Endothelial cell of umbilical vein (primary cell): ENCODE results near the gene SLC2A11. TPM values are rescaled to one million over a fixed set of nuclear protein-coding genes. Genes with fewer than 3 reads are reported as not detected.

Source experiments
- BruUV-seq: library from RNA; stranded (reverse); fragments of 400-500 nt; replicated peaks from 2 replicates; lab custom pipeline; 2021; lab: Mats Ljungman, UMichigan
- CTCF ChIA-PET: fragments of 300-600, 350-600 bp; sonication (Branson Sonifier 250); formaldehyde crosslinking; loops from one replicate; lab custom pipeline; 2021; ENCODE audit warnings: antibody characterized with exemption, inconsistent platforms; lab: Charles Lee
- POLR2A ChIA-PET: fragments of 300-600, 350-600 bp; sonication (Branson Sonifier 250); formaldehyde crosslinking; loops from one replicate; lab custom pipeline; 2021; ENCODE audit warnings: antibody characterized with exemption, inconsistent platforms; lab: Charles Lee
- DNase-seq: peaks from one replicate; pipeline ENCODE4 v3.0.0-alpha.2; 2011; ENCODE audit warnings: low read depth, low spot score
- FAIRE-seq: peaks from 2 replicates; lab custom pipeline; 2011; peaks lifted over from hg19 to GRCh38; lab: Jason Lieb, UNC
- H2AFZ ChIP-seq: 2 replicates; pipeline ENCODE4 v1.6.0; 2012; ENCODE audit warnings: low read depth, low read length, control low read depth, inconsistent platforms
- H3K27ac ChIP-seq: 2 replicates; pipeline ENCODE4 v1.5.1; 2011; ENCODE audit warnings: low read depth, mild to moderate bottlenecking, control low read depth, low read length, moderate library complexity; ENCODE audit not compliant: insufficient read depth
- H3K27me3 ChIP-seq, 2 experiments: 2 replicates each; pipeline versions ENCODE4 v1.6.0 to v1.6.1; 2011; ENCODE audit warnings: low read length in 2 of 2, mixed read lengths in 1 of 2; ENCODE audit not compliant: control insufficient read depth in 2 of 2, insufficient read depth in 2 of 2
- H3K36me3 ChIP-seq, 2 experiments: 2 replicates in 1 of 2; 3 replicates in 1 of 2; pipeline ENCODE4 v1.5.1; 2011; ENCODE audit warnings: low read length in 2 of 2, mild to moderate bottlenecking in 1 of 2, moderate library complexity in 1 of 2; ENCODE audit not compliant: control insufficient read depth in 2 of 2, insufficient read depth in 2 of 2; ENCODE audit errors: extremely low read depth in 1 of 2
- H3K4me1 ChIP-seq: 3 replicates; pipeline ENCODE4 v1.5.1; 2011; ENCODE audit warnings: mild to moderate bottlenecking, low read length; ENCODE audit not compliant: control insufficient read depth, insufficient read depth; ENCODE audit errors: extremely low read depth
- H3K4me2 ChIP-seq: 2 replicates; pipeline ENCODE4 v1.6.1; 2011; ENCODE audit warnings: low read length, control low read depth, mixed read lengths; ENCODE audit not compliant: insufficient read depth
- H3K4me3 ChIP-seq, 3 experiments: fragments of 200-600 bp in 1 of 3; sonication (generic), shearing (Covaris generic) in 1 of 3; replicated peaks in 1 of 3; 2 replicates each; pipeline ENCODE4 v1.5.1; 2011 to 2016; ENCODE audit warnings: control low read depth in 3 of 3, low read length in 3 of 3, mild to moderate bottlenecking in 2 of 3, inconsistent platforms in 1 of 3, low read depth in 1 of 3, moderate library complexity in 1 of 3; ENCODE audit not compliant: insufficient read depth in 1 of 3
- H3K79me2 ChIP-seq: 2 replicates; pipeline ENCODE4 v1.6.0; 2012; ENCODE audit warnings: low read length, inconsistent platforms; ENCODE audit not compliant: control insufficient read depth, insufficient read depth
- H3K9ac ChIP-seq: replicated peaks from 2 replicates; pipeline ENCODE3; 2011; ENCODE audit warnings: low read length, control low read depth; ENCODE audit not compliant: insufficient read depth; ENCODE audit errors: extremely low read depth
- H3K9me1 ChIP-seq: replicated peaks from 3 replicates; pipeline ENCODE4 v1.6.0; 2011; ENCODE audit warnings: mild to moderate bottlenecking, low read length; ENCODE audit not compliant: control insufficient read depth, insufficient read depth; ENCODE audit errors: extremely low read depth
- H3K9me3 ChIP-seq: replicated peaks from 2 replicates; pipeline ENCODE4 v1.5.1; 2012; ENCODE audit warnings: low read length, inconsistent platforms; ENCODE audit not compliant: control insufficient read depth, insufficient read depth
- H4K20me1 ChIP-seq: replicated peaks from 2 replicates; pipeline ENCODE3; 2011; ENCODE audit warnings: mild to moderate bottlenecking, low read length; ENCODE audit not compliant: control insufficient read depth, insufficient read depth; ENCODE audit errors: extremely low read depth
- EZH2 ChIP-seq: IDR thresholded peaks from 2 replicates; pipeline ENCODE4 v1.6.1; 2012; ENCODE audit warnings: borderline replicate concordance, low read depth, mild to moderate bottlenecking, moderate library complexity, low read length, inconsistent platforms; ENCODE audit not compliant: severe bottlenecking
- FOS ChIP-seq: IDR thresholded peaks from 2 replicates; pipeline ENCODE4 v1.6.1; 2011; ENCODE audit warnings: mild to moderate bottlenecking, low read length, moderate library complexity, borderline replicate concordance; ENCODE audit not compliant: insufficient read depth
- GATA2 ChIP-seq: IDR thresholded peaks from 2 replicates; pipeline ENCODE4 v1.7.0; 2011; ENCODE audit warnings: low read depth, mild to moderate bottlenecking, moderate library complexity, mixed read lengths, low read length; ENCODE audit not compliant: insufficient read length, insufficient read depth
- JUN ChIP-seq: IDR thresholded peaks from 2 replicates; pipeline ENCODE4 v1.6.1; 2011; ENCODE audit warnings: borderline replicate concordance, low read depth; ENCODE audit not compliant: insufficient read length, insufficient read depth
- MYC ChIP-seq: IDR thresholded peaks from one replicate; pipeline ENCODE4 v1.6.1; 2011; ENCODE audit warnings: mild to moderate bottlenecking, low read depth, low read length
- POLR2A ChIP-seq: IDR thresholded peaks from 2 replicates; pipeline ENCODE4 v1.6.1; 2012; ENCODE audit warnings: low read depth, mild to moderate bottlenecking, control low read depth, low read length
- POLR2AphosphoS5 ChIP-seq: IDR thresholded peaks from 2 replicates; pipeline ENCODE4 v1.6.1; 2012; ENCODE audit warnings: low read depth, mild to moderate bottlenecking, control low read depth, low read length, moderate library complexity; ENCODE audit not compliant: insufficient read depth
- dilution Hi-C: fragments of 300-500 bp; cut with MboI; formaldehyde crosslinking; loops from one replicate; pipeline ENCODE4 v1.15.0; 2019; ENCODE audit warnings: low sequenced_read_pairs; ENCODE audit not compliant: extremely low pct_ligation_motif_present
- intact Hi-C: fragments of 100-400 bp; cut with micrococcal nuclease; formaldehyde crosslinking; loops from one replicate; pipeline ENCODE4 v1.10.0; 2022
- polyA plus RNA-seq, 4 experiments: library from polyadenylated mRNA; depleted of rRNA in 3 of 4; stranded (reverse) in 3 of 4; unstranded in 1 of 4; fragments of >200 nt; gene quantifications; 2 replicates each; pipeline versions ENCODE4 v1.2.1 to v1.2.3, GENCODE V29; 2011 to 2012; ENCODE audit warnings: missing spikeins in 1 of 4
- total RNA-seq: library from RNA; stranded (reverse); gene quantifications from 2 replicates; pipeline ENCODE4 v1.2.3, GENCODE V29; 2021
- TF ChIP-seq, protein P1 (sequence below): IDR thresholded peaks from 2 replicates; pipeline ENCODE4 v1.6.1; 2011; ENCODE audit not compliant: insufficient read depth, insufficient read length
- TF ChIP-seq, protein P2 (sequence below), 2 donors: IDR thresholded peaks; 1 replicate in 1 of 2; 2 replicates in 1 of 2; pipeline ENCODE4 v1.5.1; 2011; ENCODE audit warnings: low read length in 2 of 2, mild to moderate bottlenecking in 2 of 2, moderate library complexity in 2 of 2, control low read depth in 1 of 2, inconsistent platforms in 1 of 2, low read depth in 1 of 2; ENCODE audit not compliant: insufficient read depth in 1 of 2; ENCODE audit errors: extremely low read depth in 1 of 2

Gene SLC2A11
- total and polyA plus RNA-seq, 2 donors (not counting 3 experiments of a cell fraction or from before 2014, with no cell fraction given), result 4.2 to 4.6 TPM

DNA sequence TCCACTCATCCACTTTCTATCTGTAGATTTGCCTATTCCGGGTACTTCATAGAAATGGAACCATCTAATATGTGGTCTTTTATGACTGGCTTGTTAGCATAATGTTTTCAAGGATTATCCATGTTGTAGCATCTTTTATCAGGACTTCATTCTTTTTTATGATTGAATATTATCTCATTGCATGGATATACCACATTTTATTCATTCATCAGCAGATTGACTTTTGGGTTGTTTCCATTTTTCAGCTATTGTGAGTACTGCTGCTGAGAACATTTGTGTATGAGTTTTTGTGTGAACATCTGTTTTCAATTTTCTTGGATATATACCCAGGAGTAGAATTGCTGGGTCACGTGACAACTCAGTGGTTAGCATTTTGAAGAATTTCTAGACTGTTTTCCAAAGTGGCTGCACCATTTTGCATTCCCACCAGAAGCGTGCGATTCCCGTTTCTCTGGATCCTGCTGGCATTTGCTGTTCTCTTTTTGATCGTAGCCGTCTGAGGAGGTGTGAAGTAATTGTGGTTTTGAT, 27.8 kb upstream of the SLC2A11 start:
- Histone ChIP-seq H2AFZ (no peak overlapping the region), H3K4me2 (no peak overlapping the region), H4K20me1 (no peaks in the 10 kb centered on the region), H3K9me1 (no peaks in the 10 kb centered on the region), H3K4me3 (no peak overlapping the region), H3K27me3 (no peaks in the 10 kb centered on the region), H3K4me1 (no peaks in the 10 kb centered on the region), H3K79me2 (no peaks in the 10 kb centered on the region), H3K9me3 (no peaks in the 10 kb centered on the region), H3K36me3 (peaks cover 19 to 53% of the 10 kb centered on the region in 2 experiments), H3K9ac (no peak overlapping the region), H3K27ac (no peak overlapping the region)
- dilution Hi-C loops (no loop called here), intact Hi-C loops (no loop called here)
- FAIRE-seq, result no peak
- ChIA-PET POLR2A (no interaction called here), CTCF (interaction anchor here (0.6 to 1.5 kb wide), 2 partner anchors 18 to 20 kb away, joined by 4 to 5 read pairs; no protein-coding TSS in a partner anchor)
- no TSS peak for BruUV-seq
- TF ChIP-seq MYC (no peak), POLR2A (no peak), GATA2 (no peak), EZH2 (no peak), JUN (no peak), FOS (no peak), POLR2AphosphoS5 (no peak)
- TF ChIP-seq, protein P1, sequence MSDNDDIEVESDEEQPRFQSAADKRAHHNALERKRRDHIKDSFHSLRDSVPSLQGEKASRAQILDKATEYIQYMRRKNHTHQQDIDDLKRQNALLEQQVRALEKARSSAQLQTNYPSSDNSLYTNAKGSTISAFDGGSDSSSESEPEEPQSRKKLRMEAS, result no peak
- TF ChIP-seq, protein P2, sequence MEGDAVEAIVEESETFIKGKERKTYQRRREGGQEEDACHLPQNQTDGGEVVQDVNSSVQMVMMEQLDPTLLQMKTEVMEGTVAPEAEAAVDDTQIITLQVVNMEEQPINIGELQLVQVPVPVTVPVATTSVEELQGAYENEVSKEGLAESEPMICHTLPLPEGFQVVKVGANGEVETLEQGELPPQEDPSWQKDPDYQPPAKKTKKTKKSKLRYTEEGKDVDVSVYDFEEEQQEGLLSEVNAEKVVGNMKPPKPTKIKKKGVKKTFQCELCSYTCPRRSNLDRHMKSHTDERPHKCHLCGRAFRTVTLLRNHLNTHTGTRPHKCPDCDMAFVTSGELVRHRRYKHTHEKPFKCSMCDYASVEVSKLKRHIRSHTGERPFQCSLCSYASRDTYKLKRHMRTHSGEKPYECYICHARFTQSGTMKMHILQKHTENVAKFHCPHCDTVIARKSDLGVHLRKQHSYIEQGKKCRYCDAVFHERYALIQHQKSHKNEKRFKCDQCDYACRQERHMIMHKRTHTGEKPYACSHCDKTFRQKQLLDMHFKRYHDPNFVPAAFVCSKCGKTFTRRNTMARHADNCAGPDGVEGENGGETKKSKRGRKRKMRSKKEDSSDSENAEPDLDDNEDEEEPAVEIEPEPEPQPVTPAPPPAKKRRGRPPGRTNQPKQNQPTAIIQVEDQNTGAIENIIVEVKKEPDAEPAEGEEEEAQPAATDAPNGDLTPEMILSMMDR (IDR thresholded peaks at IDR 0.05; ENCODE audit: extremely low read depth in 1 of 2, insufficient read depth in 1 of 2, low read depth in 1 of 2, low read length in 2 of 2), result no peak
- no peak for DNase-seq
